Activated CD8-positive, alpha-beta memory T cell treated with anti-CD3 and anti-CD28 coated beads, Interleukin-2, amount 50 U/mL, for 48 hours (primary cell): ENCODE results near the gene MAL.

Source experiments
- DNase-seq: peaks from one replicate; pipeline ENCODE4 v3.0.0-alpha.2; 2020

Gene MAL

DNA sequence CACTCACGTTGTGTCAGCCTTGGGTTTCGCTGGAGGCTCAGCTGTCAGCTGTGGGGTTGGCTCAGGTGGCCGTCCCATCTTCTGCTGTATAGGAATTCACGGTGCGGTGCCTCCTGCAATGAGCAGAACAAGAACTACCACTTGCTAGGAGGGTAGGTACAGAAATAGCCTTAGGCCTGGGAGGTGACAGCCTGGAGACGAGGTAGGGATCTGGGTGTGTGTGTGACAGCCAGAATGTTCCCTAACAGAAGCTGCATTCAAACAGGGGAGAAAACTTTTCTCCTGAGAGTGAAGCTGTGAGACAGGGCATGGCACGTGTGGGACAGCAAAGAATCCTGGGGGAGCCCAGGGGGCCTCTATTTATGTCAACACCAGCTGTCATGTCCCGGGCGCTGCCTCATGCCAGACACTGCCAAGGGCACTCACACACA, 8.4 kb upstream of the MAL start:
- DNase-seq = no peak

DNA sequence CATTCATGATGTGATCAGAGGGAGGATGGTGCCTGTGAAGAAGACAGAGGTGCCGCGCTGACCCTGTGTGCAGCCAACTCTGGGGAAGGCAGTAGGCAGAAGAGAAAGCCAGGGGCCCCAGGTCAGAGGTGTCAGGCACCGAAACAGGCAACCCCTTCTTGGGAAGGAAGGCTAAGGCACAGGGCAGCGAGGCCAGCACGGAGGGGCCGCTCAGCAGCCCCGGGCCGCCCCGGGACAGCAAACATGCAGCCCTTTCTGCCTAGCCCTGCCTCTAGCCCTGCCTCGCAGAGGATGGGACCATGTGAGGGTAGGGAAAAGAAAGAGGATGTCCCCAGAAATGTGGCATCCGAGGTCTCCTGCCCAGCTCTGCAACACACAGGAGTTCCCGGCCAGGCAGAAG, 7.7 kb upstream of the MAL start:
- no peak for DNase-seq

DNA sequence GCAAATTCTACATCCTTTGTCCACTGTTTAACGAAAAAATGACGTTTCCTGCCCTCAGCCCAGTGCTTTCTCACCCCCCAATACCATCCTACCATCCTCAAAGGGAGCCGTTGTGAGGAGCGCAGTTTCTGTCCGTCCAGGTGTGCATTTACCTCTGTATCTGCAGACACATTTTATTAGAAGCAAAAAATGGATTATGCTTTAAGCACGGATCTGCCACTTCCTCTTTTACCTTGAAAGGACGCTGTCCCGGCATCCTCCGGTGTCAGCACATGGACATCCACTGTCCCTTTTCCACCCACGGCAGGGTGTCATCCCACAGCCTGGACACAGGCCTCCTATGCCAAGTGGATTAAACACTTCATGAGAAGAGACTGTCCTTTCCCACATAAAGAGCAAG, 7.2 kb upstream of the MAL start:
- DNase-seq = no peak

DNA sequence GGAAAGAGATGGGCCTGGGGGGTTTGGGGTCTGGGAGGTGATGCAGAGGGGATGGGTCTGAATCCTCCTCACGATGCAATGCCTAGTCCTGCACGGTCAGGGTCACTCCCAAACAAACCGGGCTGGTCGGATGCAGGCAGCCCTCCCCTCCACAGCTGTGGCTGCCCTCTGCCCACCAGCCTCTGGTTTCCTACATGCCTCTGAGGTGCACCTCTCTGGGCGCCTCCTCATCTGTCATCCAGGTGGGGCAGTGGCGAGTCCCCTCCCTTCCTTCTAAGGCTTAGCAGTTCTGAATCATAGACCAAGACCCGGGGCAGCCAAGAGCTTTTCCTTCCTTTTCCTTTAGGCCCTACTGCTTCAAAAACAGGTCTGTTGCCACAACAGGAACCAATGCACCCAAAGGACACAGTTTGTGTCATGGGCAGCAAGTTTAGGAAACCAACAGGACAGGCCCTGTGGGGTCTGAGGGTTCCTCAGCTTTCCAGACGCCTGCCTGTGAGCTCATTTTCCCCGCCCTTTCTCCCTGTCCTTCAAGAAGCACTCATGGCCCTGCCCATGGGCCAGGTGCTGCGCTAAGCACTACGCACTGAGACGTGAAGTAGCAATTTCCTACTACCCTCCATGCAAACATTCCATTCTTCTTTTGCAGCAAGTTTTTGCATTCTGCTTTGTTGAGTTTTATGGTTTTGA, 6.5 kb upstream of the MAL start:
- DNase-seq = no peak

DNA sequence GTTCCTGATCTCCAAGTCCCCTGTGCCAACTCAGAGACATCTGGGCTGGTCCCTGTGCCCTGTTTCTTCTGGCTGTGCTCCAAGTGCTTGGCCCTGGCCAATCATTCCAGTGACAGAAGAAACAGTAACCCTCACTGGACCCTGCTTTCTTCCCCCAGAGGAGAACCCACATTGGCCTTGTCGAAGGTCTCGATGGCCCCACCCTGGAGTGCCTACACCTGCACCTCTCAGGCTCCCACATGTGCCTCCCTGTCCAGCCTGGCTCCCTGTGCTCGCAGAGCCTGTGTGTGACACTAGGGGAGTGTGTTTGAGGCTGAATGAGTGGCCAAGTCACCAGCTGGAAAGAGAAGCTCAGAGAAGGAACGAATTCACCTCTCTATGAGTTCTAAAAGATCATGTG, 5.9 kb upstream of the MAL start:
- DNase-seq = peak; percentile 42

DNA sequence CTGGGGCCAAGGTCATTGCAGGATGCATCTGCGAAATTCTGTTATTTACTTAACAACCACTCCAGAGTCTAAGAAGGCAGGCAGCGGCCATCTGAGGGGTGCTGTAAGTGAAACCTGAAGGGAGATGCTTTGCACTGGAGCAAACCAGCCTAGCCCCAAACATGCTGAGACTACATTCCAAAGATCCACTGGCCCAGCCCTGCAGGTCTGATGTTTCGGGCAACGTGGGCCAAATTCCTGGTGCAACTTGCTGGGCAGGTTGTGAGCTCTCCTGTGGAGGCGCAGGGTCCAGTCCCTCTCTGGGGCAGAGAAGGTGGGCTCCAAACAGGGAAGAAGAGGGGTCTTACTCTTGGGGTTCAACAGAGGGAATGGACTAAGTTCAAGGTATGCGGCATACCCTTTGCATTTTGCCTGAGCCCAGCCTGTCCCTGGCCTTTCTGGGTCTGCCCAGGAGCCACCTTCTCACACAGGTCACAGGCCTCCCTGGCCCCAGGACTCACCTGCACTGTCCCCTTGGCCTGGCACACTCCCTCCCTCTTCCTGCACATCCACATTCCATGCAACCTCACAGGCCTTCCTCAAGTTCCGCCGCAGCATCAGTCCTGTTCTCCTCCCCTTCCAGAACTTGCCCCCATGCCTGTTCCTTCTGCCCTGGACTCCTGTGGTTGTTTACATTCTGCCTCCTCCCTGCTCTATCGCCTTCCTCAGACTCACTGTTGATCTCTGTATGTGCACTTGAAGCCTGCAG, 5.1 kb upstream of the MAL start:
- no peak for DNase-seq

DNA sequence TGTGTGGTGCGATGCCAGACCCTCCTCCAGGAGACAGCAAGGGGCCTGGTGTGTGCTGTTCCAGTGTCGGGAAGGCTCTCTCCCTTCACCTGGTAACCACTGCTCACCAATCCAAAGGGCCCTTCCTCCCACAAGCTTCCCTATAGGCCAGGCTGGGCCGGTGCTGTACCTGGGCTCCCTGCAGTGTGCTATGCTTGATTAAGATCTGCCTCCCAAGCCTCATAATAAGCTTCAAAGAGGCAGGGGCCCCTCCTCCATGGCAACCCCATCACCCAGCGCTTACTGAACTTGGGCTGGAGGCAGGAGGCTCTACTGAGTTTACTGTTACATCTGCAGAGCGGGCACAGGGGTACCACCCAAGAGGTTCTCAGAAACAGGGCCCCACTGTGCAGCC, 4.5 kb upstream of the MAL start:
- no peak for DNase-seq

DNA sequence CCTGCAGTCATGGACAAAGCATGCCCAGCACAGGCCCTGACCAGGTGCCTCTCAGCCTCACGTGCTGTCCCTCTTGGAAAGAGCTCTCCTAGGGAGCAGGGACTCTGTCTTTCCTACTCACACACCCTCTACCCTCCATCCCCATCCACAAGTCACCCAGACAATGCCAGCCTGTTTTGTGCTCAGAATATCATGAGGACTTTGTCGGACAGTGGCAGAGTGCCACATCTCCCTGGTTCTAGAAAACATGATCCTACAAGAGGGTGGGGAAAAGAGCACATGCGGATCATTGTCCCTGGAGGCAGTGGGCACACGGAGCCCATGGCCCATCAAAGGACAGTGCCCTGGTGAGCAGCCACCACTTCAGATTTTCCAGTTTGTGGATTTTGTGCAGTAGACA, 3.7 kb upstream of the MAL start:
- no peak for DNase-seq

DNA sequence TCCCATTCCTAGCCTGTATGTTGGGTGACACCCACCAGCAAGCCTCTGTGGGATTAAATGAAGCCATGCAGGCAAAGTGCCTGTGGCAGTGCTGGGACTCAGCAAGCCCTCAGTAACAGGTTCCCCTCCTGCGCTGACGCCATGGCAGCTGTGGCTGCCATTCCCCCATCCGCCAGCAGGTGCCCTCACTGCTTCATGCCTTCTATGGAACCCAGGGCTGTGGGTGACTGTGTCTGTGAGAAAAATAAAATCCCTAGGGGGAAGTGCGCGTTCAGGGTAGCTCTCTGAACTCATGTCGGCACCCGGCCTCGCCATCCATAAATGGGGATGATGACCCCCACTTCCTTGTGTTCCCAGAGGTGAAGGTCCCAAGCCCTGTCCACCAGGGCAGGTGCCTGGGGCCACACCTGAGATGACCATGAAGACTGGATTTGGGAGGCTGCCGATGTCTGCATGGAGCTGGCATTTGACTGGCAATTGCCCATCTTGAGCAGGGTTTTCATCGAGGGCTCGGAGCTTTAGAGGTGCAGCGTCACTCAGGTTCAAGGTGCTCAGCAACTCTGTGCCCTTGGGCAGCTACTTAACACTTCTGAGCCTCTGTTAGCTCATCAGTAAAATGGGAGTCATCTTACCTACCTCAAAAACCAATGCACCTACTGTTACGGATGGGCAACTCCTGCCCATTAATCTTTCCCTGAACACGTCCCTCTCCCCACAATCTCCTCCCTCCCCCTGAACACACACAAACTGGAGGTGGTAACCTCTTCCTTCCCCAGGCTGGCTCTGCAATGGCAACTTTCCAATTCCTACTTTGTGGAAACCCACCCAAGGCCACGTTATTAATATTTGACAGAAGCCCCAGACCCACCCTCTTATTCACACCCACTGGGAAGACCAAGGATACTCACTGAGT, 2.9 kb upstream of the MAL start:
- DNase-seq = peak; percentile 93

DNA sequence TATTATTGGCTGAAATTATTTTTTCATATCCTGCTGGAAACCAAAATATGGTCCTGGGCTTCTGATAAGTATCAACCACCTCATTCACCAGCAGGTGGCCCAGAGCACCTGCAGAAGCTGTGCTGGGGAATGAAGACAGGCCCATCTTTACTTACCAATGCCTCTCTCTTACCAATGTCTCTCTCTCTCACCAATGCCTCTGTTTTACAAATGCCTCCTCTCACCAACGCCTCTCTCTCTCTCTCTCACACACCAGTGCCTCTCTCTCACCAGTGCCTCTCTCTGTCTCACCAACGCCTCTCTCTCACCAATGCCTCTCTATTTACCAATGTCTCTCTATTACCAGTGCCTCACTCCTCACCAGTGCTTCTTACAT, 2.3 kb upstream of the MAL start:
- no peak for DNase-seq

DNA sequence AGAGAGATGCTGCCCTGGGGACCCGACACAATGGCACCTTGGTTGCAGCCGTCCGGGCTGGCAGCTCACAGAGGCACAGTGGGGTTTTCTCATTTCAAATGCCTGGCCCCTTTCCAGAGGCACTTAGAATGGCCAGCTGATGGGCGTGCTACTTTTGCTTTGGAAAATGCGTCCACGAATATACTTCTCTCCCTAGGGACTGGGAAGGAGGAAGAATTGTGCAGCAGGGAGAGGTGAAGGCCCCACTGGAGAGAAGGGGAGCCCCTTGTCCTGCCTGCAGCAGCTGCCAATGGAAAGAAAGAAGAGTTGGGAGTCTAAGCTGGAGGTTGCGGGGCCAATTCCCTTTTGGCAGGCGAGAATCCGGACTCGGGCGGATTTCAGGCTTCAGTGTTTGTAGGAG, 1.1 kb upstream of the MAL start:
- DNase-seq = no peak

DNA sequence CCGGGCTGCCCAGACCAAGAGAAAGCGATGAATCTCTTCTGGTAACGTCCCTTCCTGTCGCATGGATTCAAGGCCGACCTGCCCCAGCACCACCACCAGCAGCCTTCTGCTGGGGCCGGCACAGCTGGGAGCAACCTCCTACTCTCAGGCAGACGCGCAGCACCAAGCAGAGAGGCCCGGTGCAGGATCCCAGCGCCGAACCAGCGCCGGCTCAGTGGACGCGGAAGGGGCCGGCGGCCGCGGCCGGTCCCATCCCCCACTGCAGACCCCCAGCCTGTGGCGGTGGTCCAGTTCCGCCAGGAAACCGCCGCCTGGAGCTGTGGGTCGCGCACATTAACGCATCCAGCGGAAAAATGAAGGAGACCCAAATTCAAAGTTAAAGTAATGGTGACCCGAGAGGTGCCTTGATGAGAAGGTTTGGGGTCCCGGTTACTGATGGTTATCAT, 525 bp upstream of the MAL start:
- no peak for DNase-seq

DNA sequence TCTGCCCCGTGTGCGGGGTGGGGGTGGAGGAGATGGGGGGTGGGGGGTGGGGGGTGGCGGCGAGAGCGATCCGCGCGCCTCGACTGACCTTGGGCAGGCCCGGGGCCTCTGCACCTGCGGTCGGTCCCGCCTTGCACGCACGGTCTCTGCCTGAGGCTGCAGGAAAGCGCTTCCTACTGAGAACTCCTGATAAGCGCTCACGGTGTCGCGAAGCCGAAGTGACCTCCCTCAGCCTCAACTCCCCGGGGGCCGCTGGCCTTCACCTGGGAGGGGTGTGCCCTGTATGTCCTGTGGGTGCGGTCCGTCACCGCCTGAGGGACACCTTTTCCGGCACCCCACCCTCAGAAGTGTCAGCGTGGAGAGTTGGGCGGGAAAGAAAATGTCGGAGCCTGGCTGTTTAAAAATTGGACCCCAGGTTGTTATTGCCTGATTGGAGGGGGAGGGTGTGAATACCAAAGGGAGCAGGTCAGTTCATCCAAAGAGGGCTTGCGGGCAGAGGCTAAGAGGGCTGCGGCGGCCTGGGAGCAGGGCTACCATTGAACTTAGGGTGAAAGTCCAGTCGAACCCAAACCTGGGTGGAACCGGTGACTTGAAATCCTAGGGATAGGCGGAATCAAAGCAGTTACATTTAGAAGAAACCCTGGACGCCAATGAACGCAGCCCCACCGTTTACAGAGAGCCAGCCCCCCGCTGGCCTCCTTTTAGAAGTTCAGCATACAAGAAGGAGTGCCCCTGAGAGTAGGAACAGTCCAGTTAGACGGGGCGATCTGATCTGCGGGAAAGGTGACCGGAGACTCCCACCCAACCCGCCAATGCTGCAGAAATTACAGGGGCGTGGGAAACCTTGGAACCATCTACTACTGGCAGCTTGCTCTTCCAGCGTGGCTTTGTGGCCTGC, 1.2 kb downstream of the MAL start:
- DNase-seq = no peak

DNA sequence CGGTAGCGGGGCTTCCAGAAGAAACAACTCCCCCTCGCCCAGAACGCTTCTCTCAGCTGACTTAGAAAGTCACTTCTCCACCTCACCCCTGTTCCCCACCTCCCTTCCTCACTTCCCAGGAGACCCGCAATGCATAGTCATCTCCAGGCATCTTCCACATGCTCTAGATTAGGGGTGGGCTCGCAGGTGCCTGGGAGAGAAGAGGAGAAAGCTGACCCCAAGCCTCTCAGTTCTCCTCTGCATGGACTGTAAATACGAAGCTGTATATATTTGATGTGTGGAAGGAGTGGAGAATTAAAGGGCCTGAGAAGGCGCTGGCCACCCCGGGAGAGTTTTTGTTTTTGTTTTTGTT, 1.8 kb downstream of the MAL start:
- DNase-seq = no peak

DNA sequence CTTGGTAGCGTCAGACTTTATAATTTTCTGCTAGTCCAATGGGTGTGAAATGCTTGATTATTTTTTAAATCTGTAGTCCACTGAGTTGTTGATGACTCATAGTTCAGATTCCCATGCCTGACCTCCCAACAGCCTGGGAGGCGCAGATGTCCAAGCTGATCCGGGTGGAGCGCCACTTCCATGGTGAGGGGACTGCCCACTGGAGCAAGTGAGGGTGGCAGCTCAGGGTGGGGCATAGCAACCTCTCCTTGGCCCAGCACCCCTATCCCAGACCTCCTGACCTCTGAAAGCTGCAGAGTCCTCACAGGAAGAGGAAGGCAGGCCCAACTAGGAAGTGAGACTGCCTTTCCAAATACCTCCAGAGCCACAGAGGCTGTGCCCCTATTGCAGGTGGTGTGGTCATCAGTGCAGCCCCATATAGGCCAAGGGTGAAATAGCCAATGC, 4.4 kb downstream of the MAL start:
- DNase-seq = no peak

DNA sequence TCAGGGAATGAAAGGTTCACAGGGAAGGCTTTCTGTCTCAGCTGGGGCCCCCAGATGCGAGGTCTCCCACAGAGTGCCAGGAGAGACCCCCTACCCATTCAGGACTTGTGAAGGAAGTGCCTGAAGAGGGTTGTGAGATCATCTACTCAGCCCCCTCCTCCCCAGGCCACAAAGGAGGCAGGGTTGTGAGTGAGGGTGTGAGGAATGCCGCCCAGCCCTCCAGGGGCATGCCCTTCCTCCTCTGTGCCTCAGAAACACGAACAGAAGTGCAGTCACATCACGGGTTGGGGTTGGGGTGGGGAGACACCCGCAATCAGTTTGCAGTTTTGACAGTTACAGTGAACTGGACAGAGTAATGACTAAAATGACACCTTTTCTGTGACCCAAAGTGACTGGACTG, 5.0 kb downstream of the MAL start:
- no peak for DNase-seq

DNA sequence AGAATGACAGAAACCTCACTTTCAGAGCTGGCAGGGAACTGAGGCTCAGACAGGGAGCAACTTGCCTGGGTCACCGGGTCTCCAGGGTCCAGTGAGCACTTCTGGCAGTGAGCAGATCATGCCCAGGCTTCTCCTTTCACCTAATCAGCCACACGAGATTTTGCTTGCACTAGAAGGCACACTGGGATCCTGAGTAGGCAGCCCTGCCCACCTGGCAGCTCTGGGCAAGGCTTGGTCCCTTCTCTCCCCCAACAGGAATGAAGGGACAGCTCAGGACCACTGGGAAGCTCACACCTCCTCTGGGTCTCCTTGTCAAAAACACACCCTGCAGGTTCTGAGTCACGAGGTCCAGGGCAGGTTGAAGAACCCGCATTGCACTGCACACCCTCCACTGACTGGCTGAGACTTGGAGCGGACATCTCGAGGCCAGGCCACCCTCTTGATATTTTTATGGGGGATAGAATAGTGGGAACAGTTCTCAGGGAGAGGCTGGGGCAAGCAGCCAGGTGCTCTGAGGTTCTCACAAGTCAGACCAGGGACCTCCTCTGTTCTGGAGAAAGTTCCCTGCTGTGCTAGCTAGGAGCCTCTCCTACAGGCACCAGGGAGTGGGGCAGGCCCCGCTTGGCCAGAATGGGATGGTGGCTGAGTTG, 5.7 kb downstream of the MAL start:
- no peak for DNase-seq

DNA sequence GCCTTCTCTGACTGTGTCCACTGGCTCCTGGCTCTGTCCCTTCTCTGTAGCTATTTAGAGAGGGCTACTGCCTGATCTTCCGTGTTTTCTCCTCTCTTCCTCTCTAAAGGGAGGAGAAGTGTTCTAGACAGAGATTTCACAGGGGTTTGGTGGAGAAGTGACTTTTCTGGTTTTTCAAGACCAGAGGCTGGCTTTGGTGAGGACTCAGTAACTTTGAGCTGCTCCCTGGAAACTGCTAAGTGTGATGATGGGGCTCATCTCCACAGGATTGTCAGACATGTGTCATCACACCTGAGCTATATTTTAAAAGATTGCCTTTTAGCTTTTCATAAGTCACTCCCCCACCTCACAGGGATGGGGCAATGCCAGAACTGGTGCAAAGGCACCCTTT, 6.2 kb downstream of the MAL start:
- no peak for DNase-seq

DNA sequence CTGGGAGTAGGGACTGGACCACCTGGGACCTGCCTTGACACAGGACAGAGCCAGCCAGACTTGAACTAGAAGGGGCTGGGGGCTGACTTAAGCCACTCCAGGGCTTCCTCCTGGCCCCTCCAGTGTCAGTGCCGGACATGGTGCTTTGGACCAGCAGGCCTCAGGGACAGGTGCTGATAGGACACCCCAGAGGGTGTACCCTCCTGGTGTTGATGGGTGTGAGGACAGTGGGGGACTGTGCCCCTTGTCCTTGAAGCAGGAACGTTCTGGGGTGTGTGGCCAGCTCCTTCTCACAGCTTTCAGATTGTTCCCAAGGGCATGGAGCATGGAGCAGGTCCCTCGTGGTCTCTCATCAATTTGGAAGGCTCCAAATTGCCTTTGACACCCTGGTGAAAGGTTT, 6.8 kb downstream of the MAL start:
- no peak for DNase-seq

DNA sequence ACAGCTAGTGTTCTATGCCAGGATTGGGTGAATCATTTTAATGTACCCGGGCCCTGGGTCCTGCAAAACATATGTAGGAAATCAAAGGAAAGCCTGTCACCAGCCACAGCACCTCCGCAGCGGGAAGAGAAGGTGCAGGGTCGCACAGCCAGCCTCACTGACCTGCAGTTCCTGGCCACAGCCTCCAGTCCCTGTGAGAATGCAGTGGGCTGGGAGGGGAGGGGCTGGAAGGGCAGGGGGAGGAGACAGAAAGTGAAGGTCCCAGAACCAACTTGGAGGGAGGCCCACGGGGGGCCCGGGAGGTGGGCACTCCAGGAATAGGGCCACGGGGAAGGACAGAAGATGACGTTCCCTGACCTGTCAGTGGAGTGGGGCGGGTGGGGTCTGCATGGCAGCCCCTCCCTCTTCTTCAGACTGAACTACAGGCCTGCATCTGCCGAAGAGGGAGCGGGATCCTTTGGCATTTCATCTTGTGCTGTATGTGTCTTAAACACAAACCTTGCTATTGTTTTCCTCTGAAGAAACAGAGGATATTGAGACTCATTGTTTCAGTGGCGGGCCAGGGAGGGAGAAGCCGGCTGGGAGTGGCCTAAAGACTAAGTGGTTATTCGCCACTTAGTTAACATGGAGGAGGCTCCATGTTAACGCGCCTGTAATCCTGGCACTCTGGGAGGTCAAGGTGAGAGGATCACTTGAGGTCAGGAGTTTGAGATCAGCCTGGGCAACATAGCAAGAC, 7.5 kb downstream of the MAL start:
- no peak for DNase-seq

DNA sequence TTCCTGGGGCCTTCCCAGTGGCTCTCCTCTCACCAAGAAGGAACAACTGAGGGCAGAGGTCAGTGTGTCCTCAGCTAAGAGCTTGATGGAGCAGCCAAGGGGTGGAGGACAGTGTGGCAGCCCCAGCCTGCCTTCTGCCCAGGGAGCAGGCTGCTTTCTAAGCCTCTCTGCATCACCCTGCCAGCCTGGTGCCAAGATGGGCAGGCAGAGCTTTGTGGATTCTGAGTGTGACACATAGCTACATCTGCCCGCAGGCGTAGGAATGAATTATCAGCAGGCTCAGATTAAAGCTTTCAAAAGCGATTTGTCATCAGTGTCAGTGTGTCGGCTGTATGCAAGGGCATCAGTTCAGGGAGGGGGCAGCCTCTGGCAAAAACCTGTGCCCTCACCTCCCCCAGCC, 8.7 kb downstream of the MAL start:
- no peak for DNase-seq

DNA sequence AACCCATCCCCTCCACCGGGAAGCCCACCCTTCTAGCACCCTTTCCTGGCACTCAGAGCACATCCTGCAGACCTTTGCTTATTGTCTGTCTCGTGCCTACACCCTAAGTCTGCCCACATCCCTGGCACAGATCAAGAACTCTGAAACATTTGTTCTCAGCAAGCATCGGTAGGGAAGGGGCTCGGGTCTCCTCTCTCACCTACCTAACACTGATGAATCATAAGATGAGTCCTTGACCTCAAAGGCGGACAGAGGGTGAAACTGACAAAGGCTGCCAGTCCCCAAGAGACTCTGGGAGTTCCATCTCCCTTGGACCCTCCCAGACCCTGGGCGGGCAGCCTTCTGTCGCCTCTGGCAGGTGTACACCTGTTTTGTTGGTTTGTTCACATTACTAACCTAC, 9.3 kb downstream of the MAL start:
- DNase-seq = no peak
